Stimulated activated CD4-positive, alpha-beta T cell treated with anti-CD3 and anti-CD28 coated beads, Interleukin-12 subunit alpha, Interleukin-12 subunit beta, amount 100 ng/mL, for 4 hours (primary cell): ENCODE measurements around the gene LAMA2.
A peak's percentile ranks its signal among the peaks of the same experiment; 100 is the strongest.

Experiments
- DNase-seq: peaks from one replicate; pipeline ENCODE4 v3.0.0-alpha.2; 2020

The LAMA2 gene

GRCh38 chr6:129235167-129236000 is 352.4 kb downstream of the LAMA2 start:
- no peak for DNase-seq

- DNase-seq: no peak
Observed at GRCh38 chr6:129236001-129236517, 353.1 kb downstream of the LAMA2 start.

- DNase-seq: no peak
Observed at GRCh38 chr6:129238991-129239390, 356.1 kb downstream of the LAMA2 start.

GRCh38 chr6:129239825-129240491 is 357.0 kb downstream of the LAMA2 start:
- no peak for DNase-seq

- DNase-seq: no peak
Observed at GRCh38 chr6:129240492-129240853, 357.5 kb downstream of the LAMA2 start.

GRCh38 chr6:129242546-129242945 is 359.6 kb downstream of the LAMA2 start:
- no peak for DNase-seq

- DNase-seq: no peak
Observed at GRCh38 chr6:129243377-129243776, 360.4 kb downstream of the LAMA2 start.

- no peak for DNase-seq
Observed at GRCh38 chr6:129248946-129249345, 366.0 kb downstream of the LAMA2 start.

- DNase-seq: peak; percentile 24
Observed at GRCh38 chr6:129251669-129252376, 368.9 kb downstream of the LAMA2 start.

GRCh38 chr6:129252377-129253071 is 369.6 kb downstream of the LAMA2 start:
- no peak for DNase-seq

GRCh38 chr6:129253242-129253641 is 370.3 kb downstream of the LAMA2 start:
- no peak for DNase-seq

- DNase-seq: peak; percentile 1
Observed at GRCh38 chr6:129253727-129254126, 370.8 kb downstream of the LAMA2 start.

- no peak for DNase-seq
Observed at GRCh38 chr6:129257196-129257595, 374.3 kb downstream of the LAMA2 start.

GRCh38 chr6:129262661-129263060 is 379.7 kb downstream of the LAMA2 start:
- no peak for DNase-seq

- no peak for DNase-seq
Observed at GRCh38 chr6:129263176-129263575, 380.2 kb downstream of the LAMA2 start.

- no peak for DNase-seq
Observed at GRCh38 chr6:129264480-129265045, 381.6 kb downstream of the LAMA2 start.

- no peak for DNase-seq
Observed at GRCh38 chr6:129267028-129267427, 384.1 kb downstream of the LAMA2 start.

GRCh38 chr6:129269076-129269475 is 386.1 kb downstream of the LAMA2 start:
- no peak for DNase-seq

- DNase-seq: no peak
Observed at GRCh38 chr6:129269891-129270290, 387.0 kb downstream of the LAMA2 start.

- DNase-seq: no peak
Observed at GRCh38 chr6:129270450-129270849, 387.5 kb downstream of the LAMA2 start.

GRCh38 chr6:129273161-129273560 is 390.2 kb downstream of the LAMA2 start:
- DNase-seq: no peak

GRCh38 chr6:129276461-129276860 is 393.5 kb downstream of the LAMA2 start:
- DNase-seq: no peak

- DNase-seq: no peak
Observed at GRCh38 chr6:129276986-129277385, 394.0 kb downstream of the LAMA2 start.
